ENCODE results near the gene HLF.

DNA sequence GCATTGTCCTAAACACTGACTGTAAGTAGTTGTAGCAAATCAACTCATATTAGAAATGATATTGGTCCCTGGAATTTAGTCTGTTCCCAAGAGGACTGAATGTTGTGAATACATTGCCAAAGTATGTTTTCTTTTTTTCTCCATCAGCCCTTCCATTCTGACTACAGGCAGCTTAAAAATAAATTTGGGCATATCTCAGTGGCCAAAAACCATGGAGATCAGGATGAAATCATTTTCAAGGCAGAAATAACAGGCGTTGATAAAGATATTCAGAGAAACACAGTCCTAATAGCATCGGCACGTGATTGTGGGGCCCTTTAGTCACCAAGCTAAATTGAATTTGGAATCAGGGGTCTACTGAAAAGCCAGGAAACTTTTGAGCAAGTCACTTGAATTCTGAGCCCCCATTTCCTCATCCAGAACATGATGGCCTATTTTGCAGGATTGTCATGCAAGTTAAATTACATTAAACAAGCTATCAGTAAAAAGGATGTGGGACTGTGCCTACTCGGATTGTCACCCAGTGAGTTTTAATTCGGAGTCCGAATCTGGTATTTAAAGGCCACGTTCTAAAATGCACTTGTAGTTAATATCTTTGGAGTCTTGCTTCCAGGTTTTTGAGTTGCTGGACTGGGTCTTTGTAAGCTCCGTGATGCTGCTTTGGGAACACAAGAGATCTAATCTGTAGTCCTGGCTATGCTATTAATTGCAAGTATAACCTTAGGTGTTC is 17.1 kb downstream of the HLF start:
- TF ChIP-seq CTCF (IDR thresholded peaks at IDR 0.05) (no peak), POLR2A (IDR thresholded peaks at IDR 0.05) (no peak)

Measured in lower leg skin (tissue), 3 donors.